HG02938 (cell line): ENCODE data around the gene KRT1.
"Not testable (repeated sequence)": the region's sequence is repeated elsewhere in the genome, so short reads cannot be mapped to it uniquely, and the experiment has no call there.

Experiments used
- ATAC-seq: cut with Tn5 transposase; IDR thresholded peaks from one replicate; pipeline ENCODE4 v1.9.1; 2021; ENCODE audit warnings: mild to moderate bottlenecking, moderate library complexity; ENCODE audit not compliant: unreplicated experiment

The KRT1 gene

DNA sequence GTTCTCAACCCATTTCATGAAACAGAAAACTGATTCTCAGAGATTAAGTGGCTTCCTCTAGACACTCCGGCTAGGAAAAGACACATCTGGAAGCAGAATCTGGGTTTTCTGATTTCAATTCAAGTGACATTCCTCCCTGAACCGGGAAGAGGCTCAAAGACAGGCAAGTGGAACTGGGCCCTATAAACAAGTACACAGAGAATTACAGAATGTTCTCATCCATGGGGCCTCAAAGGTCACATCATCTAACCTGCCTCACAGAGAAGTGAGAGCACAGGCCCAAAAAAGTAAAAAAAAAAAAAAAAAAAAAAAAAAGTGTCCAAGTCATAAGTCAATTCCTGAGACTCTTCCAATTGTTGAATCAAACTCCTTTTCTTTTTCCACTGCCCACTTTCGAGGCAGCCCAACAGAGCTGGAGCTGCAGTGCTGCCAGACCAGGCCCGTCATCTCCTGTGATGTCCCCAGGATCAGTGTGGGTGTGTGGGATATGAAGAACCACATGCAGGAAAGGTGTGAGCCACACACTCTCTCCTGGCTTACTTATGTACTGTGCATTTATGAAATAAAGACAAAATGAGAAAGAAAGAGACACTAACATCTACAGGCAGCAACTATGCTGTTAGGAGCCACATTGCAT, 2.8 kb upstream of the KRT1 start:
- ATAC-seq = no peak

GRCh38 chr12:52682381-52682660, 2.1 kb upstream of the KRT1 start:
- no peak for ATAC-seq

- no peak for ATAC-seq
Measured at GRCh38 chr12:52681526-52682380, 1.5 kb upstream of the KRT1 start.

DNA sequence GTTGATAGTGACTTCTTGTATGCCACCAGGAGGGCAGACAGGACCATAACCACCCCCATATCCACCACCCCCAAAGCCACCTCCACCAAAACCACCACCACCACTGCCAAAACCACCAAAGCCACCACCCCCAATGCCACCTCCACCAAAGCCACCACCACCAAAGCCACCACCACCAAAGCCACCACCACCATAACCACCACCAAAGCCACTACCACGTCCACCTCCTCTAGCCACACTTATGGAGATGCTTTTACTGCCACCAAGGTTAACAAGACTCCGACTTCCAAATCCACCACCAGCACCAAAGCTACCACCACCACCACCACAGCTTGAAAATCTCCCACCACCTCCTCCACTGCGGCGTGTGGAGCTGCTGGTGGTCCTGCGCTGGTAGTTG, 332 bp downstream of the KRT1 start:
- ATAC-seq = no peak

DNA sequence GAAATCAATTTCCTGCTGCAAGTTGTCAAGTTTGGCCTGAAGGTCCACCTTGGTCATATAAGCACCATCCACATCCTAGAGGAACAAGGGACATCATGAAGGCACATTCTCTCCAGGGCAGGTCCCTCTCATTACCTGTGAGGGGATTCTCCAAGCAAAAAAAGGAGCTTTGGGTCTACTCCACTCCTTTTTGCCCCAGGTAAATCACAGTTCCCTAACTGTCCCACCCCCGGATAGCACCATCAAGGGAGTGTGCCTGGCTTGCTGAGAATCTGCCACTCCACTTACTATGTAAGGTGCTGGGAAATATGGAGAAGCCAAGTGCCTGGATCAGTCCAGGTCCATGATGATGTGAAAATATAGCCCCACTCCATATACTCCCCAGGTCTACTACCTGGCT, 2.5 kb downstream of the KRT1 start:
- no peak for ATAC-seq

DNA sequence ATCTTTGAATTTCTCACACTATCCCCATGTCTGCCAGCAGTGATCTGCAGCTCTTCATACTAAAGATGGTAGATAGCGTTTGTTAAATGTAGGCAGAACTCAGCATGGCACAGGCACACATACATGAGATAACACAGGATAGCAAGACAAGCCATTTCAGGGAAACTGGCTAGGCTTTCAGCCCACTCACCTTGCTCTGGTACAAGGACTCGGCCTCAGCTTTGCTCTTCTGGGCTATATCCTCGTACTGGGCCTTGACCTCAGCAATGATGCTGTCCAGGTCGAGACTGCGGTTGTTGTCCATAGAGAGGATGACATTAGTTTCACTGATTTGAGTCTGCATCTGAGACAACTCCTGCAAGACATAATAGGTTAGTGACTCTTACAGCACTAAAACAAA, 3.1 kb downstream of the KRT1 start:
- no peak for ATAC-seq

DNA sequence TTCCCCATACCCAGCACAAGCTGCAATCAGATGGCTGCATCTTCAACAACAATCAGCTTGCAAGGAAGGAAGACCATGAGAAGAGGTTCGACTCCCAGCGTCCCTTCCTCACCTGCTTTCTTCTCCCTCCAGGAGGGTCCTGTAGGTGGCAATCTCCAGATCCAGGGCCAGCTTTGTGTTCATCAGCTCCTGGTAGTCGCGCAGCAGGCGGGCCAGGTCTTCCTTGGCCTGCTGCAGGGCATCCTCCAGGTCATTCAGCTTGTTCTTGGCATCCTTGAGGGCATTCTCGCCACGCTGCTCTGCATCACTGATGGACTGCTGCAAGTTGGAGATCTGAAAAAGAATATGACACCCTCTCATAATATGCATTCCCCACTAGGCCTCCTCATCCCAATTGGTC, 4.0 kb downstream of the KRT1 start:
- ATAC-seq = no peak

DNA sequence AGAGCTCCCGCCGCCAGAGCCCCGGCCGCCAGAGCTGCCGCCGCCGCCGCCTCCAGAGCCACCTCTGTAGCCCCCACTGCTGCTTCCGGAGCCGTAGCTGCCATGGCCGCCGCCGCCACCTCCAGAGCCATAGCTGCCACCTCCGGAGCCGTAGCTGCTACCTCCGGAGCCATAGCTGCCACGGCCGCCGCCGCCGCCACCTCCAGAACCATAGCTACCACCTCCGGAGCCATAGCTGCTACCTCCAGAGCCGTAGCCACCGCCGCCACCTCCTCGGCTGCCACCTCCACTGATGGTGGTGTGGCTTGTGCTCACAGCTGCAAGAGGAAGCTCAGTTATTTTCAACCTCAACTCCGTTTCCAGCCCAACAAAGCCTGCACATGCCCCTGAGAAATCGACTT, 4.9 kb downstream of the KRT1 start:
- ATAC-seq = no peak

DNA sequence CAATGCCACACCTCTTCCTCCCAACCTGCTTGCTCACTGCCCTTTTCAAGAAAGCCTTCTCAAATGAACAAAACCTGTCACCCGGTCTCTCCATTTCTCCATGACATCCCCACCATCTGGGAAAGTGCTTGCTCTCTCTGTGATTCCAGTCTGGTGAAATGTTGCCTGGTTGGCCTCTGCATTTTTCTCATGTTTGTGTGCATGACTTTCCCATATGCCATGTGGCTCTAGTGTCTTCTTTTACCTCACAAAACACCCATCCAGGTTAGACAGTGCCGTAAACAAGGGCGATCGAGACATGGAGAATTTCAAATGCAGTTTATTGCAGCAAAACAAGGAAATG, 5.8 kb downstream of the KRT1 start:
- ATAC-seq = no peak

GRCh38 chr12:52673713-52674432, 6.3 kb downstream of the KRT1 start:
- ATAC-seq = no peak

DNA sequence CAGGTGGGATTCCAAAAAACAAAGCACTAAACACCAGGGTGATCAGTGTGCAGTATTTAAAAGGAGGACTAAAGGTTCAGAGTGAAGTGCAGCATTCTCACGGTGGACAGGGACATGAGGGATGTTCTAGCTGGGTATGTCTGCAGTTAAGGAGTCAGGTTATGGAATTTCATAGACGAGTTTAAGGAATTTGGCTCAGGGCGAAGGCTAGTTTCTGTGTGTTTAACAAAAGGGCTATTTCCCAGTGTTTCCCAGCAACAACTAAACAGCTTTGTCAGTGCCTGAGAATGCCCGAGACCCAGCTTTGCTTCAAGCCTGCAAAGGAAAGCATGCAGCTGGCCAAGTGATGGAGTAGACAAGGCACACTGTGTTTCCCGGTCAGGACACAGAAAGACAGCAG, 7.0 kb downstream of the KRT1 start:
- ATAC-seq = no peak

GRCh38 chr12:52672321-52672933, 7.8 kb downstream of the KRT1 start:
- no peak for ATAC-seq

DNA sequence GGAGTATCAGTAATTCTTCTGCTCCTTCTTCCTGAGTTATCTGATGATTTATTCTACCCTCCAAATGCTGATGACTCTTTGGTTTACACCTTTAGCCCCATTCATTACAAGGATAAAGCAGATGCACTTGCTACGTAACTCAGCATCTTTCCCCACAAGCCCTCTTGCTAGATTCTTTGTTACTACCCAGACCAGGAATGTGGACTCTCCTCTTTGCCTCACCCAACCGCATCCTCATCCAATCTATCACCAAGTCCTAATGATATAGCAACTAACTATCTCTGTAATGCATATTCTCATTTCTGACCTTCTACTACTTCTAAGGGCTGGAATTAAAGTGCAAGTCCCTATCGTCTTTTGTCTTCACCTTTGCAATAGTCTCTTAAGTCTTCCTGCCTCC, 9.2 kb downstream of the KRT1 start:
- no peak for ATAC-seq

DNA sequence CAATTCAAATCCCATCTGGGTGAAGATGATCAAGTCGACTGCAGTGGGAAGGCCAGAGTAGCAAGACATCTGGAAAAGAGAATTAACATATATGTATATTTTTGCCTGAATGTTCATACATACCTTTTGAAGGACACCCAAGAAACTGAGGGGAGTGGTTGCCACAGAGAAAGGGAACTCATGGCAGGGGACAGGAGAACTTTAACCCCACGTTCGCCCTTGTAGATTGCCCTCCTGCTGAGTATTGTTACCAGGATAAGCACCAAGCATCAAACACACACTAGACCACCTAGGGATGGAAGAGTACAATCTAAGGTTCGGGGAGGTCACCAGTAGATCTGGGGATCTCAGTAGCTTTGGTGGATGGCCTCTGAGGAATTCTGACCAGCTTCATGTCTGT, 9.7 kb downstream of the KRT1 start:
- no peak for ATAC-seq

- not testable (repeated sequence) for ATAC-seq
Measured at GRCh38 chr12:52669941-52670340, 10.3 kb downstream of the KRT1 start.

DNA sequence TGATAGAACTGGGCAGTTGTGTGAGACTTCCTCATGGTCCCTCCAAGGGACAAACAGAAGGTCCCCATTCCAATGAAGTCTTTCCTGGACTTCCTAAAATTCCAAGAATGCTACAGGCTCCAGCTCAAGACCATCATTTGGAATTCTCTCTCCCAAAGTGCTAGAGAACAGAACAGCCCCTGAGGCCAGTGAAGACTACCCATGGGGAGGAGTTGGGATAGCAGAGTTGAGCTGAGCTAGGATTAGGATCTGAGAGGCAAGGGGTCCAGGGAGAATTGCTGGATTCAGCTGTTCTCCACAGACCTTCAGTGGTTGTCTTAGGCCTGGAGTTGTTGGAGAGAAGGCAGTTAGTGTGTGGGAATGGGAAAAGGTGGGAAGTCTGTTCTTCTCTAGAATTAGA, 10.8 kb downstream of the KRT1 start:
- ATAC-seq = no peak

- ATAC-seq = no peak
Measured at GRCh38 chr12:52667931-52668330, 12.3 kb downstream of the KRT1 start.

DNA sequence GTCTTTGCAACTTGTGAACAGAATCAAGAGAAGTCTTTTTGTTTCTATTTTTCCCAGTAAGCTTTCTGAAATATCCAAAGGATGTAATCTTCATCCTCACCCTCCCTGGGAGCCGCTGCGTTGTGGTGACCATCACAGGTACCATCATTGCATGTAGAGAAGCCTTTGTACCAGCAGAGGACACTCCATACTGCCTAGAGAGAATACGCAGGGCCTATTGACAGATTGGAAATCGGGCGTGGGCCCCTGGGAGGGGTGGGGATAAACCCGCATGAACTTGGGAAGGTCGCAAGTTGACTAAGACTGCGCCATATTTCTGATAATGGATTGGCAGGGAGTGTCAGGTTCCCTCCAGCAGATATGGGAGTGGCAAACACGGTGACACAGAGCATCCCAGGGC, 12.7 kb downstream of the KRT1 start:
- ATAC-seq = no peak

GRCh38 chr12:52666471-52666870, 13.7 kb downstream of the KRT1 start:
- no peak for ATAC-seq

DNA sequence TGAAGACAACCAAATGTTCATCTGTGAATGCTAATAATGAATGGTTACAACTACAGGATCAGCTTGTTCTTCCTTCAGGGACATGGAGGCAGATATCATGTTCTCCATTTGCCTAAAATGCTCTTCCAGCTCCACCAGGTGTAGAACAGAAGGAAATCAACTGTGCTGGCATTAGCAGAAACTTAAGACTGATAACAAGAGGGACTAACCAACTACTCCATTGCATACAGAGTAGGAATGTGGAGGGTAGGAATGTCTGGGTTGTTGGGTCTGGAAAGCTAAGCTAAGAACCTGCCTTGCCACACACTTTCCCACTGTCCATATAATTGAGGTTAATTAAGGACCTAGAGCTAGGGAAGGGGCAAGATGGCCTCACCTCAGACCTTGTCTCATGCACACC, 16.8 kb downstream of the KRT1 start:
- no peak for ATAC-seq

DNA sequence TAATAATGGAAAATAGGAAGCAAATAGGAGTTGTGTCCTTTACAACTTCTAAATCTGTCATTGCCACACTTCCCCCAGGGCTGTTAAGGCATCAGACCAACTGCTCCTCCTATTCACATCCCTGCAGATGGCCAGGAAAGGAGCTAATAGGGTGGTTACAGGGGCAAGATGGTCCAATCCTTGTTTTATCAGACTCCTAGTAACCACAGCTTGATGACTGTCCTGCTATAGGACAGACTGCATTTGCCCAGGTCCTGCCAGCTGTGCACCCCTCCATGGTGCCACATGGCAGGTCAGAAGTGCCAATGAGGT, 17.3 kb downstream of the KRT1 start:
- no peak for ATAC-seq
